Stomach (tissue), 9 donors: ENCODE measurements around the gene DPCD. TPM values are rescaled to one million over a fixed set of nuclear protein-coding genes. Genes with fewer than 3 reads are reported as not detected.

Experiments used
- DNase-seq, 2 donors: peaks; one replicate each; pipeline versions ENCODE4 v3.0.0 to v3.0.0-alpha.2; 2013 to 2019
- H3K27ac ChIP-seq, 5 donors: fragments of 200-600 bp in 4 of 5; sonication (generic) in 4 of 5; one replicate each; pipeline ENCODE4 v1.5.1; 2013 to 2019; ENCODE audit warnings: mild to moderate bottlenecking in 1 of 5, moderate library complexity in 1 of 5
- H3K27me3 ChIP-seq, 3 donors: fragments of 200-600 bp; sonication (generic); one replicate each; pipeline ENCODE4 v1.5.1; 2017 to 2019; ENCODE audit warnings: mixed run types in 1 of 3
- H3K36me3 ChIP-seq, 4 donors: fragments of 200-600 bp; sonication (generic); 1 replicate in 3 of 4; 2 replicates in 1 of 4; pipeline ENCODE4 v1.5.1; 2016 to 2019
- H3K4me1 ChIP-seq, 4 donors: fragments of 200-600 bp; sonication (generic); one replicate each; pipeline ENCODE4 v1.5.1; 2016 to 2019
- H3K4me3 ChIP-seq, 4 donors: fragments of 200-600 bp; sonication (generic) in 3 of 4; one replicate each; pipeline ENCODE4 v1.5.1; 2016 to 2019; ENCODE audit warnings: mild to moderate bottlenecking in 1 of 4
- H3K9me3 ChIP-seq, 4 donors: fragments of 200-600 bp; sonication (generic); one replicate each; pipeline ENCODE4 v1.5.1; 2016 to 2019
- EP300 ChIP-seq: sonication (generic); formaldehyde crosslinking; IDR thresholded peaks from one replicate; pipeline ENCODE4 v1.6.1; 2017; ENCODE audit warnings: antibody characterized with exemption
- POLR2A ChIP-seq, 4 donors: fragments of 450-650 bp; IDR thresholded peaks; one replicate each; pipeline ENCODE4 v1.6.1; 2016; ENCODE audit warnings: antibody characterized with exemption in 4 of 4, control low read depth in 2 of 4, mild to moderate bottlenecking in 1 of 4, moderate library complexity in 1 of 4
- POLR2AphosphoS5 ChIP-seq, 3 donors: sonication (generic); formaldehyde crosslinking; IDR thresholded peaks; one replicate each; pipeline ENCODE4 v1.6.1; 2016; ENCODE audit warnings: antibody characterized with exemption in 3 of 3
- WGBS, 5 donors: extraction: QIAGEN DNeasy Blood & Tissue Kit in 3 of 5; methylation state at CpG; one replicate each; pipeline versions ENCODE4 v1.1.5 to v1.1.7; 2013 to 2018; 5-methylcytosine and 5-hydroxymethylcytosine counted together
- intact Hi-C: fragments of 100-400 bp; cut with DNase I; formaldehyde crosslinking; loops from one replicate; pipeline ENCODE4 v1.15.1; 2023; ENCODE audit warnings: low total_unique reads
- polyA plus RNA-seq, 3 donors: library from polyadenylated mRNA; stranded (reverse); fragments of 200-250 nt; gene quantifications; one replicate each; pipeline ENCODE4 v1.2.3, GENCODE V29; 2013
- total RNA-seq, 5 donors: library from RNA; depleted of rRNA; stranded (reverse); fragments of >200 nt; gene quantifications; one replicate each; pipeline versions ENCODE4 v1.1.0 to v1.2.3, GENCODE V29; 2014 to 2016
- TF ChIP-seq, protein P1 (sequence below), 7 experiments: fragments of 450-650 bp in 4 of 7; fragments of 200-600 bp in 3 of 7; sonication (generic) in 3 of 7; IDR thresholded peaks; one replicate each; pipeline ENCODE4 v1.5.1; 2016 to 2019; ENCODE audit warnings: antibody characterized with exemption in 7 of 7, control low read depth in 2 of 7, mild to moderate bottlenecking in 1 of 7
- donor health status: healthy with polysubstance abuse.
- donor health status: Bipolar disorder and iron deficiency.
- donor health status: healthy.

The DPCD gene
- total and polyA plus RNA-seq, 8 donors, result 6.7 to 86.6 (median 21.1) TPM

DNA sequence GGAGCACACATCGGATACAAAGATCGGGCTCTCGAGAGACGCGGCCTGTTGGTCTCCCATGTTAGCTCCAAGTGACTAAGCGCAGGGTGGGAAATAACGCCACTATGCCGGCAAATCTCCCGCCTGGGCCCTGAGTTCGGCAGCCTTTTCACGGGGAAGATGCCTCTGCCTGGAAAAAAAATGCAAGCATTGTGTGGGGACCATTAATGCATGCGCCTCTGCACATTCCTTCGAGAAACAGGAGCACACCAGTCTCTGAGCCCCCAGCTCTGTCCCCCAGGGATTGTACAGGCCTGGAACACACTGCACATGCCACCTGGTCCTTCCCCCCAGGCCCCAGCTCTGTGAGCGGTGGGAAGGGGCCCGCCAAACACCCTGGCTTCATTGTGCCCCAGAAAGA, 62.7 kb downstream of the DPCD start:
- intact Hi-C loops, result no loop called here
- TF ChIP-seq, protein P1, sequence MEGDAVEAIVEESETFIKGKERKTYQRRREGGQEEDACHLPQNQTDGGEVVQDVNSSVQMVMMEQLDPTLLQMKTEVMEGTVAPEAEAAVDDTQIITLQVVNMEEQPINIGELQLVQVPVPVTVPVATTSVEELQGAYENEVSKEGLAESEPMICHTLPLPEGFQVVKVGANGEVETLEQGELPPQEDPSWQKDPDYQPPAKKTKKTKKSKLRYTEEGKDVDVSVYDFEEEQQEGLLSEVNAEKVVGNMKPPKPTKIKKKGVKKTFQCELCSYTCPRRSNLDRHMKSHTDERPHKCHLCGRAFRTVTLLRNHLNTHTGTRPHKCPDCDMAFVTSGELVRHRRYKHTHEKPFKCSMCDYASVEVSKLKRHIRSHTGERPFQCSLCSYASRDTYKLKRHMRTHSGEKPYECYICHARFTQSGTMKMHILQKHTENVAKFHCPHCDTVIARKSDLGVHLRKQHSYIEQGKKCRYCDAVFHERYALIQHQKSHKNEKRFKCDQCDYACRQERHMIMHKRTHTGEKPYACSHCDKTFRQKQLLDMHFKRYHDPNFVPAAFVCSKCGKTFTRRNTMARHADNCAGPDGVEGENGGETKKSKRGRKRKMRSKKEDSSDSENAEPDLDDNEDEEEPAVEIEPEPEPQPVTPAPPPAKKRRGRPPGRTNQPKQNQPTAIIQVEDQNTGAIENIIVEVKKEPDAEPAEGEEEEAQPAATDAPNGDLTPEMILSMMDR (IDR thresholded peaks at IDR 0.05), result no peak
- TF ChIP-seq POLR2AphosphoS5 (IDR thresholded peaks at IDR 0.05), result no peak
- TF ChIP-seq POLR2A (IDR thresholded peaks at IDR 0.05), result no peak
- TF ChIP-seq EP300, result no peak
- no peaks in the 10 kb centered on the region for H3K4me1 ChIP-seq
- peaks cover 0 to 91% (median 84%) of the 10 kb centered on the region in 4 donors for H3K36me3 ChIP-seq
- no peak for DNase-seq
- no peaks in the 10 kb centered on the region for H3K9me3 ChIP-seq
- 87 to 96% (median 92%) methylated on average over 6 to 15 of the region's 15 CpGs for WGBS, 5 donors
- no peak overlapping the region for H3K27ac ChIP-seq
- H3K4me3 ChIP-seq, result no peak overlapping the region
- H3K27me3 ChIP-seq, result no peaks in the 10 kb centered on the region

DNA sequence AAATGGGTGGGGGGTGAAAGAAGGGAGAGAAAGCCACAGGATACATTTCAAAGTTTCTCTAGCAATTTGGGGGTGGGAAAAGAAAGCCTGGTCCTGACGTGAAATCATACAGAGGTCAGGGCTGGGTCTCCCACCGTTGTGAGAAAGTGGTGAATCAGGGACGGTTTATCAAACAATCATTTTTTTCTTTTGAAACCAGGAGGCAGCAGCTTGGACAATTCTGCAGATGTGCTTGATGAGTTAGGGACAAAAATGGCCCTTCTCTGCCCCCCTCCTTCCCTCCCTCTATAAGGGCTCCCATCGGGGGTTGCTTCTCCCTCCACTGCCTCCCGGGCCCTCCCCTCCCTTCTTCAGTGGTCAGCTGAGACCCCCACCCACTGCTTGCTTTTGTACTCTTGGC, 63.2 kb downstream of the DPCD start:
- peaks cover 0 to 91% (median 86%) of the 10 kb centered on the region in 4 donors for H3K36me3 ChIP-seq

DNA sequence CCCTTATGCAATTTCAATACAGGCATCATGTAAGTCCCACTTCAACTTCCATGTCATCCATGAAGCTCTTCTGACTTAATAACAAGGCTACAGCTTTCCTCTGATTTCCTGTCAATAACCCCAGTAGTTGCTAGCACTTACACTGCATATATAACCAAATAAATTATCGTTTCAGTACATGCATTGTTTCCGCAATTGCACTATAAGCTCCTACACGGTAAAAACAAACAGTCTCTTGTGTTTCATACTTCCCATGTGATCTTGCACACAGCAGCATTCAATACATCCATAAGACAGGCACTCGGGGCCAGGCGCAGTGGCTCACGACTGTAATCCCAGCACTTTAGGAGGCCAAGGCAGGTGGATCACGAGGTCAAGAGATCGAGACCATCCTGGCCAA, 65.4 kb downstream of the DPCD start:
- Histone ChIP-seq H3K36me3 (peaks cover 7 to 93% (median 92%) of the 10 kb centered on the region in 4 donors), H3K27me3 (no peaks in the 10 kb centered on the region), H3K4me1 (no peaks in the 10 kb centered on the region), H3K4me3 (no peak overlapping the region), H3K9me3 (no peaks in the 10 kb centered on the region), H3K27ac (no peak overlapping the region)
- WGBS, 5 donors, result 87 to 93% (median 88%) methylated on average over 8 of the region's 8 CpGs
- no peak for DNase-seq
- TF ChIP-seq POLR2A (IDR thresholded peaks at IDR 0.05), result no peak
- TF ChIP-seq, protein P1 (IDR thresholded peaks at IDR 0.05), result no peak
- intact Hi-C loops, result no loop called here

More for the DNA sequence above, 63.2 kb downstream of the DPCD start:
- Histone ChIP-seq H3K4me1 (no peaks in the 10 kb centered on the region), H3K27ac (no peak overlapping the region), H3K4me3 (no peak overlapping the region), H3K27me3 (no peaks in the 10 kb centered on the region), H3K9me3 (no peaks in the 10 kb centered on the region)
- no peak for DNase-seq
- WGBS, 5 donors, result 69 to 82% (median 78%) methylated on average over 5 of the region's 5 CpGs
- intact Hi-C loops, result no loop called here
- TF ChIP-seq, protein P1 (IDR thresholded peaks at IDR 0.05), result no peak
- no peak for TF ChIP-seq POLR2AphosphoS5 (IDR thresholded peaks at IDR 0.05)
- TF ChIP-seq POLR2A (IDR thresholded peaks at IDR 0.05), result no peak
- TF ChIP-seq EP300, result no peak

DNA sequence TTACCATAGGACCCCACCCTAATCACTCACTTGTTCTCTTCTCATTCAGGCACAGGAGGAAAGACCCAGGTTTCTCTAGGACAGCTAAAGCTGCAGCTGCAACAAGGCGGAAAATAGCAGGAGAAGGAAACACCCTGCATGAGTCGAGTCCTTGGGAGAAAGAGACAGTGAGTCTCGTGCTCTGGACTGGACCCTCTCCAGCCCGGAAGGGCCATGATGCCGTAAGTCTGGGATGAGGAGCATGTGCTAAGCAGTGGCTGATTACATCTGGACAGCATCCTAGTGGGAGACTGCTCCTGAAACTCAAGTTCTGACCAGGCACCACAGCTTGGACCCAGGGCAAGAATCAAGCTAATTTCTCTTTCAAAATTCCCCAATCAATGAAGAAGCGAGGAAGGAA, 67.4 kb downstream of the DPCD start:
- Histone ChIP-seq H3K9me3 (no peaks in the 10 kb centered on the region), H3K4me3 (no peak overlapping the region), H3K36me3 (peaks cover 15 to 93% (median 92%) of the 10 kb centered on the region in 4 donors), H3K27ac (no peak overlapping the region), H3K27me3 (no peaks in the 10 kb centered on the region), H3K4me1 (no peaks in the 10 kb centered on the region)
- 74 to 85% (median 82%) methylated on average over 6 of the region's 6 CpGs for WGBS, 5 donors
- intact Hi-C loops, result no loop called here
- TF ChIP-seq, protein P1 (IDR thresholded peaks at IDR 0.05), result no peak
- TF ChIP-seq EP300 (no peak), POLR2AphosphoS5 (IDR thresholded peaks at IDR 0.05) (no peak)
- DNase-seq, result no peak
